ENCODE measurements around the gene PPP6R2.

DNA sequence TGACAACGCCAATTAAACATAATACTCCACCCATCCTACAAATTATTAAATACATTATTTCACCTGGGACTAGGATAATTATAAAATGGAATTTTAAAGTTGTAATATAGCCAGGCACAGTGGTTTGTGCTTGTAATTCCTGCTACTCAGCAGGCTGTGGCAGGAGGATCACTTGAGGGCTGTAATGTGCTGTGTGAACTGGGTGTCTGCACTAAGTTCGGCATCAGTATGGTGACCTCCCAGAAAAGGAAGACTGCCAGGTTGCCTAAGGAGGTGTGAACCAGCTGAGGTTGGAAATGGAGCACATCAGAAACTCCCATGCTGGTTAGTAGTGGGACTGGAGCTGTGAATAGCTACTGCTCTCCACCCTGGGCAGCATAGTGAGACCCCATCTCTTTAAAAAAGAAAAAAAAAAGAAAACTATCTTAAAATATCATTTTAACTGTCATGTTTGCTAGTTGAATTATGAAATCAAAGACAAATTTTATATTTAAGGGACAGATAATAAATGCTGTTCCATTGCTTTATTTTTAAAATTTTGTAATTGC lies 28.0 kb downstream of the PPP6R2 start:
- no peak for TF ChIP-seq POLR2A (IDR thresholded peaks at IDR 0.05)
- TF ChIP-seq, protein P1, sequence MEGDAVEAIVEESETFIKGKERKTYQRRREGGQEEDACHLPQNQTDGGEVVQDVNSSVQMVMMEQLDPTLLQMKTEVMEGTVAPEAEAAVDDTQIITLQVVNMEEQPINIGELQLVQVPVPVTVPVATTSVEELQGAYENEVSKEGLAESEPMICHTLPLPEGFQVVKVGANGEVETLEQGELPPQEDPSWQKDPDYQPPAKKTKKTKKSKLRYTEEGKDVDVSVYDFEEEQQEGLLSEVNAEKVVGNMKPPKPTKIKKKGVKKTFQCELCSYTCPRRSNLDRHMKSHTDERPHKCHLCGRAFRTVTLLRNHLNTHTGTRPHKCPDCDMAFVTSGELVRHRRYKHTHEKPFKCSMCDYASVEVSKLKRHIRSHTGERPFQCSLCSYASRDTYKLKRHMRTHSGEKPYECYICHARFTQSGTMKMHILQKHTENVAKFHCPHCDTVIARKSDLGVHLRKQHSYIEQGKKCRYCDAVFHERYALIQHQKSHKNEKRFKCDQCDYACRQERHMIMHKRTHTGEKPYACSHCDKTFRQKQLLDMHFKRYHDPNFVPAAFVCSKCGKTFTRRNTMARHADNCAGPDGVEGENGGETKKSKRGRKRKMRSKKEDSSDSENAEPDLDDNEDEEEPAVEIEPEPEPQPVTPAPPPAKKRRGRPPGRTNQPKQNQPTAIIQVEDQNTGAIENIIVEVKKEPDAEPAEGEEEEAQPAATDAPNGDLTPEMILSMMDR (IDR thresholded peaks at IDR 0.05) = no peak
